H1 (cell line): ENCODE data around the gene NEU3. TPM values are rescaled to one million over a fixed set of nuclear protein-coding genes. Genes with fewer than 3 reads are reported as not detected.

Experiments used
- CTCF ChIA-PET: fragments of 300-600 bp; sonication (Branson Sonifier 250); formaldehyde crosslinking; loops from one replicate; lab custom pipeline; 2021; ENCODE audit not compliant: partially characterized antibody; lab: Charles Lee
- POLR2A ChIA-PET: fragments of 300-600 bp; sonication (Branson Sonifier 250); formaldehyde crosslinking; loops from one replicate; lab custom pipeline; 2021; ENCODE audit warnings: inconsistent platforms; ENCODE audit not compliant: partially characterized antibody; lab: Charles Lee
- DNase-seq, 2 experiments: peaks; one replicate each; pipeline versions ENCODE4 v3.0.0 to v3.0.0-alpha.2; 2010 to 2022; ENCODE audit warnings: low spot score in 2 of 2, low read depth in 1 of 2, mixed read lengths in 1 of 2
- FAIRE-seq: peaks from 2 replicates; lab custom pipeline; 2011; peaks lifted over from hg19 to GRCh38; lab: Jason Lieb, UNC
- H2AFZ ChIP-seq: 2 replicates; pipeline ENCODE4 v1.8.1; 2012; ENCODE audit warnings: low read length, inconsistent platforms
- H2AK5ac ChIP-seq: 2 replicates; pipeline ENCODE4 v1.6.1; 2013; ENCODE audit warnings: low read depth, low read length
- H2BK120ac ChIP-seq: replicated peaks from 2 replicates; pipeline ENCODE3; 2013; ENCODE audit warnings: low read depth, low read length, inconsistent platforms
- H2BK12ac ChIP-seq: 2 replicates; pipeline ENCODE4 v1.6.1; 2013; ENCODE audit warnings: low read depth, low read length
- H2BK15ac ChIP-seq: 2 replicates; pipeline ENCODE4 v1.6.1; 2013; ENCODE audit warnings: low read length
- H2BK20ac ChIP-seq: 2 replicates; pipeline ENCODE4 v1.6.1; 2013; ENCODE audit warnings: low read length
- H2BK5ac ChIP-seq: 2 replicates; pipeline ENCODE4 v1.6.1; 2013; ENCODE audit warnings: low read depth, low read length
- H3K14ac ChIP-seq: 2 replicates; pipeline ENCODE4 v1.6.1; 2013; ENCODE audit warnings: inconsistent platforms; ENCODE audit not compliant: insufficient read length
- H3K18ac ChIP-seq: 2 replicates; pipeline ENCODE4 v1.6.1; 2013; ENCODE audit warnings: low read length; ENCODE audit errors: extremely low read depth
- H3K23ac ChIP-seq: 2 replicates; pipeline ENCODE4 v1.6.1; 2013; ENCODE audit warnings: inconsistent platforms; ENCODE audit not compliant: insufficient read length
- H3K23me2 ChIP-seq: 2 replicates; pipeline ENCODE4 v1.6.1; 2013; ENCODE audit warnings: low read depth, low read length
- H3K27ac ChIP-seq: 2 replicates; pipeline ENCODE4 v1.6.1; 2011; ENCODE audit warnings: low read depth, low read length, inconsistent platforms
- H3K27me3 ChIP-seq, 4 experiments: replicated peaks in 1 of 4; 1 replicate in 1 of 4; 2 replicates in 3 of 4; pipeline versions ENCODE4 v1.6.1 to v1.8.1; 2011 to 2013; ENCODE audit warnings: low read length in 3 of 4, mild to moderate bottlenecking in 3 of 4, inconsistent platforms in 2 of 4, mixed read lengths in 2 of 4, moderate library complexity in 1 of 4; ENCODE audit not compliant: control insufficient read depth in 3 of 4, insufficient read depth in 3 of 4; ENCODE audit errors: extremely low read depth in 1 of 4
- H3K36me3 ChIP-seq, 4 experiments: 2 replicates each; pipeline versions ENCODE4 v1.6.1 to v1.8.1; 2011 to 2013; ENCODE audit warnings: mild to moderate bottlenecking in 4 of 4, low read length in 3 of 4, moderate library complexity in 2 of 4, control low read depth in 1 of 4, inconsistent platforms in 1 of 4; ENCODE audit not compliant: insufficient read depth in 4 of 4, control insufficient read depth in 2 of 4
- H3K4ac ChIP-seq: replicated peaks from 2 replicates; pipeline ENCODE3; 2013; ENCODE audit warnings: low read length, low read depth, mixed read lengths, inconsistent platforms; ENCODE audit not compliant: insufficient read length
- H3K4me1 ChIP-seq, 4 experiments: replicated peaks in 1 of 4; 1 replicate in 1 of 4; 2 replicates in 3 of 4; pipeline versions ENCODE4 v1.6.1 to v1.8.1; 2011 to 2013; ENCODE audit warnings: low read length in 3 of 4, inconsistent platforms in 2 of 4, mixed read lengths in 1 of 4; ENCODE audit not compliant: insufficient read depth in 4 of 4, control insufficient read depth in 3 of 4
- H3K4me2 ChIP-seq, 2 experiments: 2 replicates each; pipeline versions ENCODE4 v1.6.1 to v1.8.1; 2011 to 2013; ENCODE audit warnings: low read depth in 2 of 2, low read length in 2 of 2, control low read depth in 1 of 2, inconsistent platforms in 1 of 2, mild to moderate bottlenecking in 1 of 2; ENCODE audit not compliant: insufficient read depth in 1 of 2
- H3K4me3 ChIP-seq, 4 experiments: fragments of 200-600, 300-600 bp in 1 of 4; sonication (generic), shearing (Covaris generic), sonication (Bioruptor Twin) in 1 of 4; 2 replicates each; pipeline versions ENCODE4 v1.5.1 to v1.8.1; 2011 to 2016; ENCODE audit warnings: low read length in 4 of 4, low read depth in 3 of 4, control low read depth in 2 of 4, inconsistent platforms in 2 of 4, mild to moderate bottlenecking in 2 of 4, mixed read lengths in 1 of 4, moderate library complexity in 1 of 4; ENCODE audit not compliant: insufficient read depth in 2 of 4; ENCODE audit errors: extremely low read depth in 1 of 4
- H3K56ac ChIP-seq: replicated peaks from 2 replicates; pipeline ENCODE3; 2013; ENCODE audit warnings: low read depth, mild to moderate bottlenecking, mixed read lengths, low read length, inconsistent platforms; ENCODE audit not compliant: insufficient read length
- H3K79me1 ChIP-seq: 2 replicates; pipeline ENCODE4 v1.6.1; 2013; ENCODE audit warnings: low read depth, low read length, control low read depth
- H3K79me2 ChIP-seq, 2 experiments: 2 replicates each; pipeline versions ENCODE4 v1.6.1 to v1.8.1; 2012 to 2013; ENCODE audit warnings: low read length in 2 of 2, mild to moderate bottlenecking in 2 of 2, inconsistent platforms in 1 of 2; ENCODE audit not compliant: insufficient read depth in 2 of 2, control insufficient read depth in 1 of 2
- H3K9ac ChIP-seq, 4 experiments: replicated peaks in 1 of 4; 1 replicate in 1 of 4; 2 replicates in 3 of 4; pipeline versions ENCODE4 v1.6.1 to v1.8.1; 2011 to 2013; ENCODE audit warnings: low read depth in 3 of 4, low read length in 3 of 4, control low read depth in 2 of 4, mild to moderate bottlenecking in 2 of 4, moderate library complexity in 2 of 4, inconsistent platforms in 1 of 4; ENCODE audit errors: extremely low read depth in 1 of 4
- H3K9me3 ChIP-seq, 2 experiments: 2 replicates each; pipeline versions ENCODE4 v1.6.1 to v1.8.1; 2012 to 2013; ENCODE audit warnings: mild to moderate bottlenecking in 2 of 2, moderate library complexity in 2 of 2, control low read depth in 1 of 2, inconsistent platforms in 1 of 2, low read depth in 1 of 2, low read length in 1 of 2, mixed read lengths in 1 of 2; ENCODE audit not compliant: insufficient read depth in 2 of 2
- H4K20me1 ChIP-seq, 2 experiments: replicated peaks in 1 of 2; 2 replicates each; pipeline versions ENCODE3 to v1.8.1; 2011 to 2013; ENCODE audit warnings: inconsistent platforms in 2 of 2, low read length in 2 of 2, mild to moderate bottlenecking in 1 of 2; ENCODE audit not compliant: insufficient read depth in 2 of 2, control insufficient read depth in 1 of 2
- H4K5ac ChIP-seq: 2 replicates; pipeline ENCODE4 v1.6.1; 2013; ENCODE audit warnings: low read length, low read depth, mixed read lengths, inconsistent platforms; ENCODE audit not compliant: insufficient read length
- H4K8ac ChIP-seq: 2 replicates; pipeline ENCODE4 v1.8.0; 2013; ENCODE audit warnings: mild to moderate bottlenecking, moderate library complexity, low read length, inconsistent platforms; ENCODE audit not compliant: insufficient read depth; ENCODE audit errors: extremely low read depth
- H4K91ac ChIP-seq: replicated peaks from 2 replicates; pipeline ENCODE3; 2013; ENCODE audit warnings: low read length, mixed read lengths, inconsistent platforms; ENCODE audit not compliant: insufficient read length
- BRCA1 ChIP-seq: IDR thresholded peaks from 2 replicates; pipeline ENCODE4 v1.6.1; 2012; ENCODE audit warnings: low read depth, low read length, improper control_type of control experiment
- CBX5 ChIP-seq: fragments of 300-800, 300-1000 bp; sonication (generic); IDR thresholded peaks from 2 replicates; pipeline ENCODE4 v1.7.1; 2016; ENCODE audit warnings: antibody characterized with exemption, low read length, low read depth
- CEBPB ChIP-seq: IDR thresholded peaks from 2 replicates; pipeline ENCODE4 v1.6.1; 2012; ENCODE audit warnings: low read depth, low read length
- JUND ChIP-seq: IDR thresholded peaks from 2 replicates; pipeline ENCODE4 v1.6.1; 2011; ENCODE audit warnings: mild to moderate bottlenecking, improper control_type of control experiment, low read length
- NANOG ChIP-seq: IDR thresholded peaks from 2 replicates; pipeline ENCODE4 v1.6.1; 2011; ENCODE audit warnings: low read length, low read depth, mild to moderate bottlenecking, inconsistent platforms; ENCODE audit not compliant: insufficient read depth, poor library complexity, severe bottlenecking
- NRF1 ChIP-seq: IDR thresholded peaks from 2 replicates; pipeline ENCODE4 v1.6.1; 2011; ENCODE audit warnings: mild to moderate bottlenecking, low read depth, low read length, improper control_type of control experiment
- RAD21 ChIP-seq, 2 experiments: IDR thresholded peaks in 1 of 2; conservative IDR thresholded peaks in 1 of 2; 2 replicates each; pipeline ENCODE4 v1.6.1; 2011; ENCODE audit warnings: low read depth in 2 of 2, low read length in 2 of 2, improper control_type of control experiment in 1 of 2, inconsistent platforms in 1 of 2, mild to moderate bottlenecking in 1 of 2, moderate library complexity in 1 of 2
- RBBP5 ChIP-seq: IDR thresholded peaks from 2 replicates; pipeline ENCODE4 v1.7.1; 2012; ENCODE audit warnings: low read depth, mild to moderate bottlenecking, inconsistent platforms, low read length, moderate library complexity, borderline replicate concordance
- RFX5 ChIP-seq: IDR thresholded peaks from 2 replicates; pipeline ENCODE4 v1.6.1; 2011; ENCODE audit warnings: low read depth, low read length, improper control_type of control experiment, borderline replicate concordance
- SP1 ChIP-seq: IDR thresholded peaks from 2 replicates; pipeline ENCODE4 v1.6.1; 2011; ENCODE audit warnings: low read depth, low read length
- TCF12 ChIP-seq: IDR thresholded peaks from 2 replicates; pipeline ENCODE4 v1.6.1; 2011; ENCODE audit warnings: low read depth, mild to moderate bottlenecking, low read length
- YY1 ChIP-seq: IDR thresholded peaks from 2 replicates; pipeline ENCODE4 v1.6.1; 2011; ENCODE audit warnings: low read depth, mild to moderate bottlenecking, low read length
- WGBS, 2 experiments: shearing (Covaris generic) in 1 of 2; methylation state at CpG; one replicate each; pipeline versions ENCODE4 v1.1.6 to v1.1.7; 2013 to 2015; ENCODE audit warnings: low lambda C conversion rate in 2 of 2, mixed read lengths in 2 of 2, inconsistent platforms in 1 of 2, low coverage in 1 of 2, missing lambda C conversion rate in 1 of 2; ENCODE audit not compliant: insufficient replicate concordance in 2 of 2, insufficient coverage in 1 of 2, insufficient read length in 1 of 2; ENCODE audit errors: extremely low coverage in 1 of 2, missing lambda C conversion rate in 1 of 2; 5-methylcytosine and 5-hydroxymethylcytosine counted together
- polyA plus RNA-seq, 7 experiments: library from polyadenylated mRNA; depleted of rRNA in 3 of 7; stranded (reverse) in 5 of 7; unstranded in 2 of 7; fragments of >200 nt in 5 of 7; fragments of 200-250 nt in 2 of 7; gene quantifications; 1 replicate in 5 of 7; 2 replicates in 1 of 7; 4 replicates in 1 of 7; pipeline versions ENCODE4 v1.2.1 to v1.2.3, GENCODE V29; 2011 to 2013; ENCODE audit warnings: missing spikeins in 2 of 7, mixed read lengths in 2 of 7
- total RNA-seq: library from RNA; stranded (reverse); fragmentation: NEBNext Ultra II Directional; extraction: Animal tissue kit (Norgen Biotek cat#: 25700); gene quantifications from 2 replicates; pipeline ENCODE4 v1.2.1, GENCODE V29; 2021
- TF ChIP-seq, protein P1 (sequence below): IDR thresholded peaks from 2 replicates; pipeline ENCODE4 v1.6.1; 2012; ENCODE audit warnings: inconsistent platforms

Gene NEU3
- total and polyA plus RNA-seq, 2 of the 8 experiments (the other 6 are each of a cell fraction or from before 2014, with no cell fraction given), result 8.9 to 15.6 TPM

DNA sequence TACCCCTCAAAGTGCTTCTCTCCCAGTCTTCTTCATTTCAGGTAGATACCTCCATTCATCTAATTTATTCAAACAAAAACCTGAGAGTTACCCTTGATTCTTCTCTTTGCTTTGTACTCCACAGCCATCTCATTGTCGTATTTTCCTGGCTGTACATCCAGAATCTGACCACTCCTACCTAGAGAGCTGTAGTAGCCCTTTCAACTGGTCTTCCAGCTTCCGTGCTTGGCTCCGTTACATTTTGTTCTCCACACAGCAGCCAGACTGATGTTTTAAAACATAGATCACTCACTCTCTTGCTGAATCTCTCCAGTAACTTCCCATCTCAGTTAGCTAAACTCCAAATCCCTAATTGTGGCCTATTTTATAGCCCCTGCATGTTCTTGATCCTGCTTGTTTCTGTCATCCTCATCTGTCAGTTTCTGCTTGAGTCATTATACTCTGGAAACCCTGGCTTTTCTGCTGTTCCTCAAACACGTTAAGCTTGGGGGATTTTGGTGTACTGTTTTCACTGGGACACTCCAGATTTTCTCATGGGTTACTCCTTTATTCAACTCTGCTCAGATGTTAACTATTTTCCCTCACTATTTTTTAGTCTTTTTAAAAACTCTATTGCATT is 32.2 kb upstream of the NEU3 start:
- no peak overlapping the region for H3K4ac ChIP-seq
- H3K27me3 ChIP-seq, result no peaks in the 10 kb centered on the region
- H3K56ac ChIP-seq, result no peak overlapping the region
- no peak overlapping the region for H4K91ac ChIP-seq
- H3K18ac ChIP-seq, result no peak overlapping the region
- no peak overlapping the region for H2BK15ac ChIP-seq
- no peak overlapping the region for H2AFZ ChIP-seq
- H4K20me1 ChIP-seq, result peaks cover 7 to 10% of the 10 kb centered on the region in 2 experiments
- WGBS, 2 experiments, result 91% methylated on average over 4 of the region's 4 CpGs; no CpG with 5 or more reads in 1 of the 2 experiments
- H4K5ac ChIP-seq, result no peak overlapping the region
- no peak overlapping the region for H3K23ac ChIP-seq
- no peaks in the 10 kb centered on the region for H3K23me2 ChIP-seq
- FAIRE-seq (no peak), DNase-seq (no peak)
- H3K9me3 ChIP-seq, result no peaks in the 10 kb centered on the region
- peaks cover 3% of the 10 kb centered on the region for H3K79me1 ChIP-seq
- H4K8ac ChIP-seq, result no peak overlapping the region
- H2BK12ac ChIP-seq, result no peak overlapping the region
- no peak overlapping the region for H3K14ac ChIP-seq
- H2BK20ac ChIP-seq, result no peak overlapping the region
- CTCF ChIA-PET, result interaction anchor here (0.6 to 1.9 kb wide), 2 partner anchors 27 to 341 kb away, joined by 3 to 4 read pairs; no protein-coding TSS in a partner anchor
- POLR2A ChIA-PET, result interaction anchor here (0.7 to 1.0 kb wide), 2 partner anchors 29 to 31 kb away, joined by 3 to 4 read pairs; no protein-coding TSS in a partner anchor
- peaks cover 3 to 97% of the 10 kb centered on the region in 2 experiments; a peak in 2 of 4 replicates for H3K79me2 ChIP-seq
- no peaks in the 10 kb centered on the region for H3K4me1 ChIP-seq
- H2AK5ac ChIP-seq, result no peak overlapping the region
- H3K9ac ChIP-seq, result no peak overlapping the region
- no peak overlapping the region for H3K4me3 ChIP-seq
- no peak overlapping the region for H2BK5ac ChIP-seq
- no peak overlapping the region for H2BK120ac ChIP-seq
- peaks cover 0 to 11% (median 0%) of the 10 kb centered on the region in 4 experiments; a peak in 2 of 8 replicates for H3K36me3 ChIP-seq
- no peak overlapping the region for H3K27ac ChIP-seq
- no peak overlapping the region for H3K4me2 ChIP-seq
- no peak for TF ChIP-seq JUND
- no peak for TF ChIP-seq RAD21 (IDR thresholded peaks at IDR 0.05 in 1 of 2, conservative IDR thresholded peaks at IDR 0.05 in 1 of 2; ENCODE audit: low read depth in 2 of 2, low read length in 2 of 2)
- TF ChIP-seq RFX5, result no peak
- TF ChIP-seq, protein P1, sequence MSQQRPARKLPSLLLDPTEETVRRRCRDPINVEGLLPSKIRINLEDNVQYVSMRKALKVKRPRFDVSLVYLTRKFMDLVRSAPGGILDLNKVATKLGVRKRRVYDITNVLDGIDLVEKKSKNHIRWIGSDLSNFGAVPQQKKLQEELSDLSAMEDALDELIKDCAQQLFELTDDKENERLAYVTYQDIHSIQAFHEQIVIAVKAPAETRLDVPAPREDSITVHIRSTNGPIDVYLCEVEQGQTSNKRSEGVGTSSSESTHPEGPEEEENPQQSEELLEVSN, result no peak
- no peak for TF ChIP-seq SP1
- no peak for TF ChIP-seq CBX5
- TF ChIP-seq RBBP5, result no peak
- TF ChIP-seq YY1, result no peak
- TF ChIP-seq CEBPB, result no peak
- no peak for TF ChIP-seq BRCA1
- no peak for TF ChIP-seq TCF12
- TF ChIP-seq NRF1, result no peak
- TF ChIP-seq NANOG, result no peak
